Prostate gland (tissue), 2 donors: Measurements from ENCODE around the gene ZFR. TPM values are rescaled to one million over a fixed set of nuclear protein-coding genes. Genes with fewer than 3 reads are reported as not detected.

Experiments used
- DNase-seq: peaks from one replicate; pipeline ENCODE4 v3.0.0-alpha.2; 2019; ENCODE audit warnings: low spot score
- H3K27ac ChIP-seq, 2 donors: fragments of 200-600 bp; sonication (generic); 2 replicates each; pipeline ENCODE4 v1.5.1; 2017 to 2019
- H3K27me3 ChIP-seq: fragments of 200-600 bp; sonication (generic); replicated peaks from 2 replicates; pipeline ENCODE4 v1.5.1; 2019; ENCODE audit not compliant: insufficient read depth
- H3K36me3 ChIP-seq, 2 donors: fragments of 200-600 bp; sonication (generic); 1 replicate in 1 of 2; 2 replicates in 1 of 2; pipeline versions ENCODE4 v1.5.1 to v1.8.1; 2017 to 2019
- H3K4me1 ChIP-seq: fragments of 200-600 bp; sonication (generic); replicated peaks from 2 replicates; pipeline ENCODE4 v1.5.1; 2019
- H3K4me3 ChIP-seq, 2 donors: fragments of 200-600 bp; sonication (generic); 2 replicates each; pipeline ENCODE4 v1.5.1; 2017 to 2019
- H3K9me3 ChIP-seq: fragments of 200-600 bp; sonication (generic); 2 replicates; pipeline ENCODE4 v1.5.1; 2017
- POLR2A ChIP-seq: fragments of 450-650 bp; IDR thresholded peaks from one replicate; pipeline ENCODE4 v1.6.1; 2016; ENCODE audit warnings: antibody characterized with exemption, mild to moderate bottlenecking
- POLR2AphosphoS5 ChIP-seq: sonication (generic); formaldehyde crosslinking; IDR thresholded peaks from one replicate; pipeline ENCODE4 v1.6.1; 2017; ENCODE audit warnings: antibody characterized with exemption
- WGBS: methylation state at CpG from one replicate; pipeline ENCODE4 v1.1.5; 2018; 5-methylcytosine and 5-hydroxymethylcytosine counted together
- intact Hi-C: fragments of 100-400 bp; cut with DNase I; formaldehyde crosslinking; loops from one replicate; pipeline ENCODE4 v1.14.2; 2022
- total RNA-seq, 2 donors: library from RNA; depleted of rRNA; stranded (reverse); fragments of >200 nt; gene quantifications; one replicate each; pipeline ENCODE4 v1.1.0, GENCODE V29; 2016
- TF ChIP-seq, protein P1 (sequence below), 4 experiments: fragments of 200-600 bp in 2 of 4; fragments of 450-650 bp in 2 of 4; sonication (generic) in 2 of 4; IDR thresholded peaks; 1 replicate in 3 of 4; 2 replicates in 1 of 4; pipeline ENCODE4 v1.5.1; 2016 to 2019; ENCODE audit warnings: antibody characterized with exemption in 4 of 4, mild to moderate bottlenecking in 2 of 4, moderate library complexity in 2 of 4

Gene ZFR
- total RNA-seq, 2 donors from 2014 or later = 69.0 to 73.7 TPM

DNA sequence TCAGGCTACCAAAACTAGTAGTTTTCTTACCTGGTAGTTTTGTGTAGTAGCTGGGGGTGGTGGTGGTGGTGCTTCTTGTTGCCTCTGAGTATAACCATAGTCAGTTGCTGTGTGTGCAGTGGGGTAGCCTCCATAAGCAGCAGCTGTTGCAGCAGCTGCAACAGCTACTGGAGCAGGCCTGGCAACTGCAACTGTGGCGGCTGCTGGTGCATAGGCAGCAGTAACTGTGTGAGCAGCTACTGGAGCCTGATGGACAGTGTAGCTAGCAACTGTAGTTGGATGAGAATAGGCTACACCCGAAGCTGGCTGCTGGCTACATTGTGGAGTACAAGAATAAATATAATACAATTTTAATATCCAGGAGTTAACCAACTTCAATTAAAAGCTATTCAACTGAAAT, 24.7 kb downstream of the ZFR start:
- WGBS = 56% methylated on average over 2 of the region's 2 CpGs
- Histone ChIP-seq H3K9me3 (no peaks in the 10 kb centered on the region), H3K4me3 (no peak overlapping the region), H3K27me3 (no peaks in the 10 kb centered on the region), H3K4me1 (no peaks in the 10 kb centered on the region), H3K27ac (no peak overlapping the region), H3K36me3 (no peaks in the 10 kb centered on the region)
- no peak for DNase-seq
- intact Hi-C loops = no loop called here
- TF ChIP-seq, protein P1, sequence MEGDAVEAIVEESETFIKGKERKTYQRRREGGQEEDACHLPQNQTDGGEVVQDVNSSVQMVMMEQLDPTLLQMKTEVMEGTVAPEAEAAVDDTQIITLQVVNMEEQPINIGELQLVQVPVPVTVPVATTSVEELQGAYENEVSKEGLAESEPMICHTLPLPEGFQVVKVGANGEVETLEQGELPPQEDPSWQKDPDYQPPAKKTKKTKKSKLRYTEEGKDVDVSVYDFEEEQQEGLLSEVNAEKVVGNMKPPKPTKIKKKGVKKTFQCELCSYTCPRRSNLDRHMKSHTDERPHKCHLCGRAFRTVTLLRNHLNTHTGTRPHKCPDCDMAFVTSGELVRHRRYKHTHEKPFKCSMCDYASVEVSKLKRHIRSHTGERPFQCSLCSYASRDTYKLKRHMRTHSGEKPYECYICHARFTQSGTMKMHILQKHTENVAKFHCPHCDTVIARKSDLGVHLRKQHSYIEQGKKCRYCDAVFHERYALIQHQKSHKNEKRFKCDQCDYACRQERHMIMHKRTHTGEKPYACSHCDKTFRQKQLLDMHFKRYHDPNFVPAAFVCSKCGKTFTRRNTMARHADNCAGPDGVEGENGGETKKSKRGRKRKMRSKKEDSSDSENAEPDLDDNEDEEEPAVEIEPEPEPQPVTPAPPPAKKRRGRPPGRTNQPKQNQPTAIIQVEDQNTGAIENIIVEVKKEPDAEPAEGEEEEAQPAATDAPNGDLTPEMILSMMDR (IDR thresholded peaks at IDR 0.05) = no peak
- TF ChIP-seq POLR2AphosphoS5 (no peak), POLR2A (no peak)

DNA sequence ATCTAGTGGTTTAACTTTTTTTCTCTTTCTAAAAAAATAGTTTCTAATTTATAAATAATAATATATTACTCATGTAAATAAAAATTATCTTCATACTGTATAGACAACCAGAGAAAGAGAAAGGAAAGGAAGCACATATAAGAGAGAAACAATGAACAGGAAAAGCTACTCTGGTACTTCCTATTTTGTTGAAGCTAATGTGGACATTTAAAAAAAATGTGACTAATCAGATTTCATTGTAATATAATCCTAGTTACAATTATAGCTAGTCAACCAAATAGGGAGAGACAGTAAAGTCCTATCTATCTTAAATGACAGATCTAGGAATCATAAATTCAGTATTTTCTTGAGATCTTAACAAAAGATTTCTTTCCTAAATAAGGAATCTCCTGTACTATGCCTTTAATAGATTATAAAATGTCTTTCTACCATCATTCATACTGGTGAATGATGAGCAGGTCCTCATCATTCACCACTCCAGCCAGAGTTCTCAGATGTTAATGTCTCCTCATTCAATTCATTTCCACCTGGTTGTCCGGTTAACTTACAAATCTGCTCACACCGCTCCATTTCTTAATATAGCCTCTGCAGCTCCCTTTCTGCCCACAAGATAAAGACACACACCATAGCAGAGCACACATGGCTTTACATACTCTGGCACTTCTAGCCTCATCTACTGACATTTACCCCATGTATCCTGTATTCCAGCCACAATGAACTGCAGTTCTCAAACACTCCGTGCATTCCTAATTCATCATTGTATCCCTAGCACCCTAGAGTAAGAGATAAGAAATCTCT, 30.9 kb downstream of the ZFR start:
- Histone ChIP-seq H3K36me3 (peaks cover 0 to 3% of the 10 kb centered on the region in 2 donors), H3K4me3 (no peak overlapping the region), H3K27me3 (no peaks in the 10 kb centered on the region), H3K27ac (no peak overlapping the region), H3K4me1 (no peaks in the 10 kb centered on the region), H3K9me3 (no peaks in the 10 kb centered on the region)
- intact Hi-C loops = no loop called here
- TF ChIP-seq POLR2A (no peak), POLR2AphosphoS5 (no peak)
- TF ChIP-seq, protein P1 (IDR thresholded peaks at IDR 0.05) = no peak
- WGBS = 67% methylated on average over 3 of the region's 3 CpGs
- DNase-seq = no peak

DNA sequence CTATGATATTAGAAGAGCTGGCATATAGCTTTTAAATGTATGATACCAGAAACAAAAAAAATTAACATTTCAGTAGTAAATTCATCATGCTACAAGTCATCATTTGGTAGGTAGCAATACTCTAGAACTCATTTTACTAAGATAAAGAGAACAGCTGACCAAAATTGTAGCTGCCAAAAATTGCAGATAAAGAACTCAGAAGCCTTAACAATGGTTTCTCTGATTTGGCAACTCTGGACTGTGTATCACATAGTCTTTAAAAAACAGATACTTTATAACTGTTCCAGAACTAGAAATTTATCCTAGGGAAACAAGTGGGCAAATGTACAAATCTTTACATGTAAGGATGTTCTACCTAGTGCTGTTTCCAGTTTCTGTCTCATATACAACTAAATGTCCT, 33.9 kb downstream of the ZFR start:
- TF ChIP-seq POLR2A (no peak), POLR2AphosphoS5 (no peak)
- TF ChIP-seq, protein P1 (IDR thresholded peaks at IDR 0.05) = no peak
- no peaks in the 10 kb centered on the region for H3K9me3 ChIP-seq
- no peak overlapping the region for H3K27ac ChIP-seq
- H3K27me3 ChIP-seq = no peaks in the 10 kb centered on the region
- no peaks in the 10 kb centered on the region for H3K4me1 ChIP-seq
- H3K36me3 ChIP-seq = peaks cover 3 to 4% of the 10 kb centered on the region in 2 donors
- intact Hi-C loops = no loop called here
- DNase-seq = no peak
- no peak overlapping the region for H3K4me3 ChIP-seq

DNA sequence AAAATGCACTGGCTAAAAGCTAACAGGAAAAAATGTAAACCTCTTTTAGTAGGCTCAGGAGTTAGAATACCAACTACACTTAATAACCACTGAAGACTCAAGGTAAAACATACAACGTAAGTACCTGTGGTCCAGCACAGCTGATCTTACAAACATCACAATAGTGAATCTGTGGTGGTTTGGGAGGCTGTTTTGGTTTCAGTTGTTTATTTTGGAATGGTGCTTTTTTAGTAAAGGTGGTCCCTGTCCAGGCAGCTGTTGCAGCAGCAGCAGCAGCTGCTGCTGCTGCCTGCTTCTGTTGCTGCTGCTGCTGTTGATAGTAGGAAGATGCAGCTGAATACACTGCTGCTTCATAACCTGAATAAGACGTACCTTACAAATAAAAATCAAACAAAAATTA, 37.9 kb downstream of the ZFR start:
- no peaks in the 10 kb centered on the region for H3K9me3 ChIP-seq
- H3K27ac ChIP-seq = no peak overlapping the region
- no peaks in the 10 kb centered on the region for H3K4me1 ChIP-seq
- no peak for DNase-seq
- no peaks in the 10 kb centered on the region for H3K27me3 ChIP-seq
- intact Hi-C loops = no loop called here
- TF ChIP-seq POLR2AphosphoS5 = no peak
- TF ChIP-seq, protein P1 (IDR thresholded peaks at IDR 0.05) = no peak
- TF ChIP-seq POLR2A = no peak
- WGBS = 74% methylated on average over 2 of the region's 2 CpGs
- no peak overlapping the region for H3K4me3 ChIP-seq
- H3K36me3 ChIP-seq = peaks cover 3 to 10% of the 10 kb centered on the region in 2 donors

DNA sequence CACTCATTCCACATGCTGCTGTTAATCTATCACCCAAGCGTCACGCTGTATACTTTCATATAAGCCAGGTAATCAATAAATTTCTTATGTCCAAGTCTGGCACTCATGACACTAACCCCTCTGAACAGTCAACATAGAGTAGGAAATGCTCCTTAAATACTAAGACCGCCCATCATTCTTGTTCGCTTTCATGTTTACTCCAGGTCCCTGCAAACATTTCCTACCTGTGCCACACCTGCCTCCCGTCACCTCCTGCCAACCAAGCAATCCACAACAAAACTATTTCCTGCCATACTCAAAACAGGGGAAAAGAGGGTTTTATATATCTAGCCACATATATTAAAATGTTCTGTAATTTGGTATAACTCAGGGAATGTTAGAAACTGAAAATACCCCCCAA, 39.0 kb downstream of the ZFR start:
- no peak overlapping the region for H3K27ac ChIP-seq
- DNase-seq = no peak
- no peaks in the 10 kb centered on the region for H3K4me1 ChIP-seq
- intact Hi-C loops = no loop called here
- no peaks in the 10 kb centered on the region for H3K9me3 ChIP-seq
- TF ChIP-seq POLR2A (no peak), POLR2AphosphoS5 (no peak)
- TF ChIP-seq, protein P1 (IDR thresholded peaks at IDR 0.05) = no peak
- WGBS = 91% methylated on average over 5 of the region's 5 CpGs
- peaks cover 3 to 13% of the 10 kb centered on the region in 2 donors for H3K36me3 ChIP-seq
- no peaks in the 10 kb centered on the region for H3K27me3 ChIP-seq
- no peak overlapping the region for H3K4me3 ChIP-seq
